NCI-H2081 (cell line): ENCODE results near the gene CLOCK.

Source experiments
- DNase-seq, 2 experiments: peaks; one replicate each; lab custom pipeline; 2025; lab: John Stamatoyannopoulos, UW

CLOCK gene

DNA sequence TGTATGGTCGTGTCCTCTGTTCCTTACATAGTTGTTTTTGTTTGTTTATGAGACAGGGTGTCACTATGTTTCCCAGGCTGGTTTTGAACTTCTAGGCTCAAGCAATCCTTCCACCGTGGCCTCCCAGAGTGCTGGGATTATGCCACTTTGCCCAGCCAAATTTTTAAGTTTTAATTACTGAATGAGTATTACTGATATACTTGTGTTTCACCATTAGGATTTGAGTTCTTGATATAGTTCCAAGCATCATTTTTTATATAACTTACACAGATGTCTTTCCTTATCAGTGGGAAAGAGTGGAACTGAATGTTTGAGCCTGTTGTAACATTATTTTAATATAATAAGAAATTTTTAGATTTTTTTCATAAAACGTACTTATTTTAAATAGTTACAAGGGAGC is 130.5 kb downstream of the CLOCK start:
- no peak for DNase-seq

DNA sequence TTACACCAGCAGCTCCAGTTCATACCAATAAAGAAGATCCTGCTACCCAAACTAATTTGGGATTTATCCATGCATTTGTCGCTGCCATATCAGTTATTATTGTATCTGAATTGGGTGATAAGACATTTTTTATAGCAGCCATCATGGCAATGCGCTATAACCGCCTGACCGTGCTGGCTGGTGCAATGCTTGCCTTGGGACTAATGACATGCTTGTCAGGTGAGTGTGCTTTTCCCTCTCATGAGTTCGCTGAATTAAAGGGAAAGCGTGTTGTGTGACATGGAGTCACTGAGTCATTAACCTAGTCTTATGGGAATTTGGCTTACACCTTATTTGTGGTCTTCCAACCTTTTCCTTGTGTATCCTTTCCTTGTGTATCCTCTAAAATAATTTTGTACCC is 135.1 kb downstream of the CLOCK start:
- DNase-seq, result no peak

DNA sequence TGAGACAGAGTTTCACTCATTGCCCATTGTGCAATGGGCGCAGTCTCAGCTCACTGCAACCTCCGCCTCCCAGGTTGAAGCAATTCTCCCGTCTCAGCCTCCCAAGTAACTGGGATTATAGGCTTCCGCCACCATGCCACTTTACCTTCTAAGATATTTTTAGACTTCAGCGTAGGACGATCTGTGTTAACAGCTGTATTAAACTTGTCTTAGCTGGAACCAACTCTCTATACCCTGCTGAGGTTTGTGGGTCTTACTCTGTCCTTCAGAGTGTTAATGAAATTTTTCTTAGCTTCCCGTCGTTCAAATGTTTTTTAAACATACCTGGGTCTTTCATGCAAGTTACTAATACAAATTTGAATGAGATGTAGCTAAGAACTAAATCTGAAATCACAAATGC is 136.3 kb downstream of the CLOCK start:
- DNase-seq, result no peak

DNA sequence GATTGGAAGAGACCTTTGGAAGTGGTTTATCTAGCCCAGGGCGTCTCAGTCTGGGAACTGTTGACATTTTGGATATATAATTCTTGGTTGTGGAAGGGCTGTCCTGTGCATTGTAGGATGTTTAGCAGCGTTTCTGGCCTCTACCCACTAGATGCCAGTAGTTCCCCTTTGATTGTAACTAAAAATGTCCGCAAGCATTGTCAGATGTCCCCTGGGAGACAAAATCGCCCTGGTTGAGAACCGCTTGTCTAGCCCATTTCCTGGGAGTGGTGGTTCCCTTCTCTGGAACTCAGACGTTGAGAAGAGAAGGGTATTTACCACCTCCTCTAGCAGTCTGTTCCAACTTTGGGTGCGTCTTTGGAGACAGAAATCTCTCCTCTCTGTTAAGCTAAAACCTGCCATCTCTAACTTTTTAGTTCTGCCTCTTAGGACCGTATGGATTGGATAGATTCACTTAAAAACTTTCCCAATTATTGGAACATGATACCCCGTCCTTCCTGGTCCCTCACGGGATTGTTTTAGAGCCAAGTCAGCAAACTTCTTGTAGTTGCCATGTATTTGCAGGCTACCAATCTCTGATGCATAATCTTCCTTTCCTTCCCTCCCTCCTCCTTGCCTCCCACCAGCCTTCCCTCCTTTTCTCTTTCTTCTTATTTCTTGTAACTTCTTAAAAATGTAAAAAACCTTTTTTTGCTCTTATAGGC is 137.1 kb downstream of the CLOCK start:
- DNase-seq, result peak; percentile 15 to 22

DNA sequence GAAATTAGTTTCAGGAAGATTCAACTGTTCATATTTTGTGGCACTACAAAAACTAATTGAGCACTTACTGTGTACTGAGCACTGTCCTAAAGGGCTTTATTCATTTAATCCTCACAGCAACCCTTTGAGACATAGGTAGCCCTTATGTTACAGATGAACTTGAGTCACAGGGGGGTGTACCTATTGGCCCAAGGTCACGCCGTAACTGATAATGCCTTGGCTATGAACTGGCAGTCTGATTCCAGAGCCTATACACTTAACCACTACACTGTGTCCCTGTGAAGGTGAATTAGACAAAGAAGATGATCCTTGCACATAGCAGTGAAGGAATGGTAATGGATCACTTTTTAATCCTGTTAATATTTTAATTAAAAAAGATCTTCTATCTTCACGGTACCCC is 138.9 kb downstream of the CLOCK start:
- DNase-seq, result no peak

DNA sequence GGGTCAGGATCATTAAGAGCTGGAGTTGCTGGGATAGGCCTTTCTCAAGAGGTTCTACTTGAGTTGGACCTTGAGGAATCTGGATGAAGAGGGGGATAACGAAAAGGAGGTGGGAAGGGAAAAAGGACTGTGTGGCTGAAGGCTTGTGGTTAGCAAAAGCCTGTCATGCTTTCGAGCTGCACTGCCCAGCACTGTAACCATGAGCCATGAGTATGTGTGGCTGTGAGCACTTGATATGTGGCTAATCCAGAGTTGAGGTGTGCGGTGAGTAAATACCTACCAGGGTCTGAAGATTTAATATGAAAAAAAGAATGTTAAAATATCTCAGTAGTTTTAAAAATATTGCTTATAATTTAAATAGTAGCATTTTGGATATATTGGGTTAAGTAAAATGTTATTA is 139.6 kb downstream of the CLOCK start:
- DNase-seq, result no peak

DNA sequence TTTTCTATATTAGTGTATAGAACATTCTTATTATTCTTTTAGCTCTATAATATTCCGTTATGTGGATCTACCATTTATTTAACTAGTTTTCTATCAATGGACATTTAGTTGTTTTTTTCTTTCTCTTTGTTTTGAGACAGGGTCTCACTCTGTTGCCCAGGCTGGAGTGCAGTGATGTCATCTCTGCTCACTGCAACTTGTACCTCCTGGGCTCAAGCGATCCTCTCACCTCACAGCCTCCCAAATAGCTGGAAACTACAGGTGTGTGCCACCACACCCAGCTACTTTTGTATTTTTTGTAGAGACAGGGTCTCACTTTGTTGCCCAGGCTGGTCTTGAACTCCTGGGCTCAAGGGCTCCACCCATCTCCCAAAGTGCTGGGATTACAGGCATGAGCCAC is 140.2 kb downstream of the CLOCK start:
- no peak for DNase-seq

DNA sequence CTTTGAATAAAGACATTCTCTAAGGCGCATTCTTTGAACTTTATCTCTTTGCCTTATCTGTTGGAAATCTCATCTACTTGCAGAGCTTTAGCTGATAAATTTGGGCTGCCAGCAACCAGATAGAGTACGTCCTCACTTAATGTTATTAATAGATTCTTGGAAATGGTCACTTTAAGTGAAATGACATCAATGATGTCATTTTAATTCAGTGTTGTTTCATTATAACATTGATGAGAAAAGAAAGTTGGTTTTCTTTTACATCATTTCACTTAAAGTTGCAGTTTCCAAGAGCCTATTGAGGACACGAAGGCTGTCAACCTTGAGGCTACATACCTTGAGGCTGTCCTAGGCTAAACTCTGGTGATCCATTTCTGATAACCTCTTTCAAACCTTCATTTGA is 141.6 kb downstream of the CLOCK start:
- DNase-seq, result no peak

DNA sequence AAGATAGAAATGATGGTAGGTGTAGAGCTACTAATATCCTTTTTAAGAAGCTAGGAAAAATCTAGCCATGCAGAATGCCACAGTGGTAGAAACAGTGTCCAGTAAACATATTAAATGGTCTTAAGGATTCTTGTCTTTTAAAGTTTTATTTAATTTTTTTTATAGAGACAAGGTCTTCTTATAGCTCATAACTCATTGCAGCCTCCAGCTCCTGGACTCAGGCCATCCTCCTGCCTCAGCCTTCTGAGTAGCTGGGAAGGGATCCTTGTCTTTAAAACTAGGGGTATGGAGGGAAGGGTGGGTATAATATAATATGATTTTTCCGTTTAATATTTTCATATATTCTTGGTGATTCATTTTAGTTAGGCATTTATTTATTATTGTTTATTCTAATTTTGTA is 147.1 kb downstream of the CLOCK start:
- no peak for DNase-seq

DNA sequence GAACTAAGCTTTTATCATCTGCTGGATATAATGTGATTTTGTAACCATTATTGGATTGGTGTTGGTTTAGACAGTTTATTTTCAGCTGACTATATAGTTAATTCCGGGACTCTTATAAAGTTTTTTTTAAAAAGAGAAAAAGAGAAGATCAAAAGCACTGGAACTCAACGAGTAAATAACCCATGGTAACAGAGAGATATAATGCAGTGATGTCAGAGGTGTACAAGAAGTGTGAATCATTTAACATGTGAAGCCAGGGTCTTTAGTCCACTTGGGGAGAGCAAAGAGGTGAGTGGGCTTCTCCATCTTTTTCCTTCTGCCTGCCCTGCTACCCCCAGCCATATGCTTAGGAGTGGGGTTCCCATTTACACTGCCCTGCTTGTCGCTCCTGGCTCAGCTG is 147.7 kb downstream of the CLOCK start:
- DNase-seq, result no peak

DNA sequence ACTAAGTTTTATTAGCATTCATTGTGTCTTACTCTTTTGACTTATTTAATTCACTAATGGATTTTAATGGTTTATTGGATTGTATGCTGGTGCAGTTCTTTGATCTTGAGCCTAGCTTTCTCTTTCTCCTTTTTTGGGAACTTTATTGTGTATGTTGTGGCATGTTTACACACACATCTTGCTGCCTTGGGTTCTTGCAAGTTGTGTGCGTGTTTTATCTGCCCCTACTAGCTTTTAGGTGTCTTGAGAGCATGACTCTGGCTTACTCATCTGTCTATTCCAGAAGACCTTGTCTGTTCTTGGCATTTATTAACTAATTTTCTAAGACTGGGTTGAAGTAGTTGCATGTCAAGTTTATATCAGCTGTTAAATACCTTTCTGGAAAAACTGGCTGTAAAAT is 148.2 kb downstream of the CLOCK start:
- DNase-seq, result no peak

DNA sequence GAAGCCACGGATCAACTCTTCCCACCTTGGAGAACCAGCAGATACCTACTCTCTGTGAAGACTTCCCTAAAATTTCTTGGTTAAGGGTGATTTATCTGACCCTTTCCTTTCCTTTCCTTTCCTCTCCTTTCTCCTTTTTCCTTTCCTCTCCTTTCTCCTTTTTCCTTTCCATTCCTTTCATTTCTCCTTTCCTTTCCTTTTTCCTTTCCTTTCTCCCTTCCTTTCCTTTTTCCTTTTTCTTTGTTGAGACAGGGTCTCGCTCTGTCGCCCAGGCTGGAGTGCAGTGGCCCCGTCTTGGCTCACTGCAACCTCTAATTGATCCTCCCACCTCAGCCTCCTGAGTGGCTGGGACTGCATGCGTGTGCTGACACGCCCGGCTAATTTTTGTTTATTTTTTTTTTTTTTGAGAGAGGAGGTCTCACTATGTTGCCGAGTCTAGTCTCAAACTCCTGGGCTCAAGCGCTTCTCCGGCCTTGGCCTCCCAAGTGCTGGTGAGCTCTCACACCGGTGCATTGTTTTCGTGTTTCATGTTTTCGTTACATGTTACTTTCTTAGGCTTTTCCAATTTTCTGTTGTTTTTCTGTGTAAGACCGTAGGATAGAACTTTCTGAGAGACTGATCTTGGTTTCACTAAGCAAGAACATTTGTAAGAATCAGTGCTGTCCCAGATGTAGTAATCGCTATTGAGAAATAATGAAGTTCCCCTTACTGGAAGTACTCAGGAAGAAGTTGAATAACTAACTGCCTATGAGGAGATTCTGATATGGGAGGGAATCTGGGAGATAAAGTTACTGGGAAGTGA is 149.0 kb downstream of the CLOCK start:
- DNase-seq, result peak in 1 of 2 experiments; percentile 15

DNA sequence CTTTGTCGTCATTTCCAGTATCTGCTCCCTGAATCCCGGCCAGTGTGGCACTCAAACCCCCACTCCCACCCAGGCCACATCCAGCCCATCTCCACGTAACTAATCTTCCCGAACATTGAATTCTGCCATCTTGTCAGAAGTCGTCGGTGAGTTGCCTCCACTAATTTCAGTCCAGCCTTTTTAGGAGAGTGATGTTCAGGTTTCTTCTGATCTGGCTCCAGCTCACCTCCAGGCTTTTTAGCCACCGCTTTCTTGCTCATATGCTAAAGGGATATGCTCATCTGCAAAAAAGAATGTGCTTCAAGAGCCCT is 149.6 kb downstream of the CLOCK start:
- no peak for DNase-seq

DNA sequence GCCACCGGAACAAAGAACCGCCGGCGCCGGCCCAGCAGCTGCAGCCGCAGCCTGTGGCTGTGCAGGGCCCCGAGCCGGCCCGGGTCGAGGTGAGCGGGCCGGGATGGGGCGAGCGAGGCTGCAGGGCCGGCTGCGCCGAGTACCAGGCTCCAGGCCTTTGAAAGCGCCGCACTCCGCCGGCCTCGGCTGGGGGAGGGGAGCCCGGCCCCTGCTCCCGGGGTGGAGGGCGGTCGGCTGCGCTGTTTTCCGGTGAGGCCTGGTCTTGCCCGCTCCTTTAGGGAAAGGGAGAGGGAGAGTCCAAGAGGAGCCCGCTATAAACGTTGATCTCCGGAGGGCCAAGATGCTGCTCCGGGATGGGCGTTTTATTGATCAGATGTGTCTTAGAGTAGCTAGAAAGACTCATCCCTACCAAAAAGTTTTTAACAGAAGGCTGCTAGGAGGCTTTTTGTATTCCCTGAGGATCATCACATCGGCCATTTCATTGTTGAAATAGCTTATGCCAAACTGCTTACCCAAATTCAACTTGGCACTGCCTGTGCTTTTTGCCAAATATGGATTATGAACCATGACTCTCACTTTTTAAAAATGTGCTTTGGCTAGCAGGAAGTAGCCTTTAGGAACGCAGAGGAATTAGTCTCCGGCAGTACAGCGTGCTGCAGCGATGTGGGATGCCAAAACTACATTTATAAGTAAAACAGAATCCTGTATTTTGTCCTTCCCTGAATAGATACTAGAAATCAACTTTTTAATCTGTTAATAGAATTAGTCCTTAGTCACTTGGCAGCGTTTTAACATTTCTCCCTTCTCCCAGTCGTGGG is 150.2 kb downstream of the CLOCK start:
- DNase-seq, result peak in 1 of 2 experiments; percentile 41

DNA sequence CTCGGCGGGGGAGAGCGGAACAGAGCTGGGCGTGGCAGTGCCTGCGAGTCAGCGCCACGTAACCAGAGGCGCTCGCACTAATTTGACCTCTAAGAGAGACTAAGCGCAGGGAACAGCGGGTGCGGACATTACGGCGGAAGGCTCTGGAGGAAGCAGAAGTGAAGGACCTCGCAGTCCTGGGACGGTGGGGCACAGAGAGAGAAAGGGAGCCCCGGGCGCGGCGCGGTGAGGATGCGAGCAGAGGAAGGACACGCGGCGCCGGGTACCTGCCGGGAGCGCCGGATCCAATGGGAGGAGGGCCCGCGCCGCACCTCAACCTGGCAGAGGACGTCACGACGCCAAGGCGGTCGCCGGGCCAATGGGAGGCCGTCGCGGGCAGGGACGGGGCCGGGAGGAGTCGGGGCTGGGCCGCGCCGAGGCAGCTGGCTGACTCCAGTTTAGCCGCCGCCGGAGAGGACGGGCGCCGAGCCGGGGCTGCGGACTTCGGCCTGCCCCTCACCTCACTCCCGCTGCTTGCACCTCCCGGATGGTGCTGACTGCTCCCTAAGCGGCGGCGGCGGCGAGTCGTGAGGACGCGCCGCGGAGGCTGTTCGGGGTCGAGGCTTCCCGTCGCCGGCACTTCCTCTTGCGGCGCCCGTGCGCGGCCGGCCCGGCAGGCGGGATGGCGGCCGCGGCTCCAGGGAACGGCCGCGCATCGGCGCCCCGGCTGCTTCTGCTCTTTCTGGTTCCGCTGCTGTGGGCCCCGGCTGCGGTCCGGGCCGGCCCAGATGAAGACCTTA is 151.0 kb downstream of the CLOCK start, which contains the start of gene TMEM165:
TSS of gene TMEM165 (plus strand) at position 429 of the 779 bp plus-strand sequence. CDS start at position 662, 233 bp downstream.
- DNase-seq, result peak; percentile 92

DNA sequence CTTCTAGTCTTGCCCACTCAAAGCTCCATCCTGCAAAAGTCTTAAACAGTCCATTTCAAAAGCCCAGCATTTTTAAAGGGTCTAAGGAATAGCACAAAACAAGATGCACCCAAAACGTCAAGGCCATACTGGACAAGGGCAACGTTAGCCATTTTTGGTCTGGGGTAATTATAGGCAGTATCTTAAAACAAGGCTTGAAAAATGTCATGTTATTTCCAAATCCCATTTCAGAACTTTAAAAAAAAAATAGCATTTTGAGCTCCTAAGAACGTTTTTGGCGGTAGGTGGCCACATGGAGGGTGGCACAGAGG is 151.5 kb downstream of the CLOCK start:
- DNase-seq, result no peak

DNA sequence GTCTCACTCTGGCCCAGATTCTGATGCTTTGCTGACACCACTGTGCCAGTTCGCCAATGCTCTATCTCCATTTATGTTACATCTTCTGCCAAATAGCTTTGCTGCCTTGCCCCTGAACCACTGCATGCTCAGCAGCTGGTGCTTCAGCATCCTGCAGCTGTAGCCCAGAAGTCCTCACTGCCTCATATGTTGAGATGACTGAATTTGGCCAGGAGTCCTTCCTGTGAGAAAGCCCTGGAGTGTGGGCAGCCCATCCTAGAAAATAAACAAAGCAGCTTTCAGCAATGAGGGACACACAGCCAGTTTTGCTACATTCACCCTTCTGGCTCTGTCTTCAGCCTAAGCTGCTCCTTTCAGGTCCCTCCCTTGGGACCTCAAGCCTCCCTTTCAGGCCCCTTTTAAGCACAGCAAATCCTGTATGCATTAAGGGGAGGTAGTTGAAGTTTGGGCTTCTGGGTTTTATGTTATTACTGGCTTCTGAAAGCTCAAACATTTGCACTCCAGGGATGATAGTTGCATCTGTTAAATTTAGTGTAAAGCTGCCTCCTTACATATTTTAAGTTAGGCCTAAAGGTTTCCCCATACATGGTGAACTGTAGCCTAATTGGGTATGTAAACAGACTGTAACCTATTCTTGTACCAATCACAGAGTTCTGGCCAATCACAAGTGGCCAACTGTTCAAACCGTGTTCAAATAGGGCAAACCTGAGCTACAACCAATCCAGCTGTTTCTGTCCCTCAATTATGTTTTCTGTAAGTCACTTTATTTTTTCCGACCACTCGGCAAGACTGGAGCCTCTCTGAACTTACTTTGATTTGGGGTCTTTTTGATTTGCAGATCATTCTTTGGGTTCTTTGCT is 153.0 kb downstream of the CLOCK start:
- no peak for DNase-seq

DNA sequence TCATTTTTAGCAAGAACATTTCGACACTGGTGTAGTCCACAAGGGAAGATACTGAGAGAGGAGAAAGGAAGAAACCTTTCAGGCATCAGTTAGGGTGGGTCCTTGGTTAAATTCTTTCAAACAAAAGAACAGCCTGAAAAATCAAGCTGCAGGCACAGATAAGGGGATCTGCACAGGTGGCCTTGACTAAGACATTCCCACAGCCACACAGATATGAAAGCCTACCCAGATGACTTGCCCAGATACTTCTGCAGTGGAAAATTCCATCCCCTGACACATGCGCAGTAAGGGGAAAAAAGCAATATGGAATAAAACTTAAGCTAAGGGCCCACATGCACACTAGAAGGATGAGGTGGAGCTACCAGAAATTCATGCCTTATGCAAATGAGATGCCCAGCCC is 159.9 kb downstream of the CLOCK start:
- DNase-seq, result no peak

DNA sequence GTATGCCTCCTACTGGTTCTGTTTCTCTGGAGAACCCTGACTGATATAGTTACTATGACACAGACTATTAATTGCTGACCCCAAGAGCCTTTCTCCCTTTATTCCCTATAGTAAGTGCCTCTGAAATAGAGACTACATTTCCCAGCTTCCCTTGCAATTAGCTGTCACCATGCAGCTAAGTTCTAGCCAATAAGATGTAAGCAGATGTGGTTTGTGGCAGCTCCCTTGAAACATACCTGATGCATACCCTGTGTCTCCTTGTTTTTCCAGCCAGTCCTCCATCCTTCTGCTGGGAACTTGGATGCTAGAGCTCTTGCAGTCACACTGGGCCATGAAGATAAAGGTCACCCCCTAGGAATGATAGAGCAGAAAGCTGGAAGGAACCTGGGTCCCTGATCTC is 160.6 kb downstream of the CLOCK start:
- DNase-seq, result no peak

DNA sequence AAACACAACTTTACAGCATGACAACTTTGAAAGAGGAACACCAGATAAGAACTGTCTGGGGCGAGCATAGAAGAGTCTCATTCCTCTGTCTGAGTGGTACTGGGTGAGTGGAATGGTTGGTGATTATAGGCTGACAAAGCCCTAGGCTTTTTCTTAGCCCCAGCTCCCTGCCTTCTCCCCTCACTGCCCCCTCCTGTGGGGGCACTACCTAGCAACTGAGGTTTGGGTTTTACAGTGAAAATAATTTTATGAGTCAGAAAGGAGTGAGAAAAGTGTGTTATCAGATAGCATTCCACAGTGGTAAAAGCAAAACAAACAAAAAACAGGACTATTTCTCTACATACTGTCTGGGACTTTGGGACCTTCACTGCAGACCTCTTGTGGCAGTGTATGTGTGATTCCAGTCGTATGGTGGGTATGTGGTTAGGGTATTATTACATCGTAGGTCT is 161.5 kb downstream of the CLOCK start:
- no peak for DNase-seq

DNA sequence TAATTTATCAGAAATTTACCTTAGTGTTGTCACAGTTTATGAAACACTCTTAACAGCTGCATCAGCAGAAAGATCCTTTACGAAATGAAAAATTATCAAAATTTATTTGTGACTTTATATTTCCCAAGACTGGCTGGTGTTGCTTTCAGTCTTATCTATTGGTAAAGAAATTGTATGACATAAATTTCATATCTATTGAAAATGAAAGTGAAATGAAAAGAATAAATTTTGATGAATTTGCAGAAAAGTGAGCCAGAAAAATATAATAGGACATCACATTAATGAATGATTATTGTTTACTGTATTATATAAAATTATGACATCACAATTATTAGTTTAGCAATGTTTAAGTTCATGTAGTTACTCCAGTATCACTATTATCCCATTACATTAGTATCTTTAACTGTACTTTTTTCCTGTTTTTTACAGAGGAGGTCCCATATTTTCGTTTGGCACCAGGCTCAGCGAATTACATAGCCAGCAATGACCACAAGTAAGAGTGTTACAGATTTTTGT is 164.2 kb downstream of the CLOCK start:
- no peak for DNase-seq
